Spleen (tissue), 7 donors: ENCODE measurements around the gene RGR.

Experiments used
- POLR2A ChIP-seq, 3 donors: fragments of 450-650 bp; IDR thresholded peaks; one replicate each; pipeline ENCODE4 v1.5.1; 2017; ENCODE audit warnings: antibody characterized with exemption in 3 of 3, mild to moderate bottlenecking in 1 of 3
- POLR2AphosphoS5 ChIP-seq, 3 donors: sonication (generic); formaldehyde crosslinking; IDR thresholded peaks; one replicate each; pipeline ENCODE4 v1.5.1; 2017; ENCODE audit warnings: antibody characterized with exemption in 3 of 3
- TF ChIP-seq, protein P1 (sequence below), 11 experiments: fragments of 200-600 bp in 7 of 11; fragments of 450-650 bp in 4 of 11; sonication (generic) in 4 of 11; IDR thresholded peaks in 8 of 11; conservative IDR thresholded peaks in 3 of 11; 1 replicate in 7 of 11; 2 replicates in 4 of 11; pipeline versions ENCODE4 v1.4.0 to v1.8.0; 2016 to 2021; ENCODE audit warnings: antibody characterized with exemption in 11 of 11, inconsistent platforms in 4 of 11, mild to moderate bottlenecking in 1 of 11
- donor health status: DM: no; HTN: no; CAD: no; lungs with moderate emphysema.
- donor health status: DM: no; HTN: no; CAD: no.
- donor health status: DM: no; HTN: no; CAD: no.

GRCh38 chr10:84298057-84298456 is 53.2 kb downstream of the RGR start:
- TF ChIP-seq, protein P1, sequence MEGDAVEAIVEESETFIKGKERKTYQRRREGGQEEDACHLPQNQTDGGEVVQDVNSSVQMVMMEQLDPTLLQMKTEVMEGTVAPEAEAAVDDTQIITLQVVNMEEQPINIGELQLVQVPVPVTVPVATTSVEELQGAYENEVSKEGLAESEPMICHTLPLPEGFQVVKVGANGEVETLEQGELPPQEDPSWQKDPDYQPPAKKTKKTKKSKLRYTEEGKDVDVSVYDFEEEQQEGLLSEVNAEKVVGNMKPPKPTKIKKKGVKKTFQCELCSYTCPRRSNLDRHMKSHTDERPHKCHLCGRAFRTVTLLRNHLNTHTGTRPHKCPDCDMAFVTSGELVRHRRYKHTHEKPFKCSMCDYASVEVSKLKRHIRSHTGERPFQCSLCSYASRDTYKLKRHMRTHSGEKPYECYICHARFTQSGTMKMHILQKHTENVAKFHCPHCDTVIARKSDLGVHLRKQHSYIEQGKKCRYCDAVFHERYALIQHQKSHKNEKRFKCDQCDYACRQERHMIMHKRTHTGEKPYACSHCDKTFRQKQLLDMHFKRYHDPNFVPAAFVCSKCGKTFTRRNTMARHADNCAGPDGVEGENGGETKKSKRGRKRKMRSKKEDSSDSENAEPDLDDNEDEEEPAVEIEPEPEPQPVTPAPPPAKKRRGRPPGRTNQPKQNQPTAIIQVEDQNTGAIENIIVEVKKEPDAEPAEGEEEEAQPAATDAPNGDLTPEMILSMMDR (IDR thresholded peaks at IDR 0.05 in 8 of 11, conservative IDR thresholded peaks at IDR 0.05 in 3 of 11), result no peak
- TF ChIP-seq POLR2A (IDR thresholded peaks at IDR 0.05) (no peak), POLR2AphosphoS5 (IDR thresholded peaks at IDR 0.05) (no peak)
